ENCODE measurements around the gene NFKBIA. TPM values are rescaled to one million over a fixed set of nuclear protein-coding genes. Genes with fewer than 3 reads are reported as not detected.
"Not testable (repeated sequence)": the region's sequence is repeated elsewhere in the genome, so short reads cannot be mapped to it uniquely, and the experiment has no call there.

NFKBIA gene
- polyA plus RNA-seq, 6 donors from 2014 or later = 570 to 1,223 (median 765) TPM

GRCh38 chr14:35366521-35366976 is 38.0 kb downstream of the NFKBIA start:
- DNase-seq (no peak), ATAC-seq (ENCODE audit: low read depth in 2 of 2) (no peak)
- peaks cover 19 to 35% (median 22%) of the 10 kb centered on the region in 3 donors for H3K4me1 Mint-ChIP-seq
- H3K36me3 Mint-ChIP-seq = no peaks in the 10 kb centered on the region
- H3K9me3 Mint-ChIP-seq = peaks cover 0 to 10% (median 3%) of the 10 kb centered on the region in 7 donors
- no peaks in the 10 kb centered on the region for H3K27me3 Mint-ChIP-seq
- H3K27ac Mint-ChIP-seq = peak overlapping the region in 2 of 6 donors; percentile 64 to 69
- peak overlapping the region in 4 of 8 donors; percentile 6 to 76 (median 40) for H3K4me3 Mint-ChIP-seq

GRCh38 chr14:35366056-35366451 is 38.5 kb downstream of the NFKBIA start:
- no peak for DNase-seq
- Mint-ChIP-seq H3K36me3 (no peaks in the 10 kb centered on the region), H3K4me1 (peaks cover 19 to 35% (median 22%) of the 10 kb centered on the region in 3 donors), H3K9me3 (peaks cover 0 to 6% (median 2%) of the 10 kb centered on the region in 7 donors), H3K4me3 (peak overlapping the region in 1 of 8 donors; percentile 54), H3K27me3 (no peaks in the 10 kb centered on the region), H3K27ac (peak overlapping the region in 1 of 6 donors; percentile 79)
- no peak for ATAC-seq (ENCODE audit: low read depth in 2 of 2)

DNA sequence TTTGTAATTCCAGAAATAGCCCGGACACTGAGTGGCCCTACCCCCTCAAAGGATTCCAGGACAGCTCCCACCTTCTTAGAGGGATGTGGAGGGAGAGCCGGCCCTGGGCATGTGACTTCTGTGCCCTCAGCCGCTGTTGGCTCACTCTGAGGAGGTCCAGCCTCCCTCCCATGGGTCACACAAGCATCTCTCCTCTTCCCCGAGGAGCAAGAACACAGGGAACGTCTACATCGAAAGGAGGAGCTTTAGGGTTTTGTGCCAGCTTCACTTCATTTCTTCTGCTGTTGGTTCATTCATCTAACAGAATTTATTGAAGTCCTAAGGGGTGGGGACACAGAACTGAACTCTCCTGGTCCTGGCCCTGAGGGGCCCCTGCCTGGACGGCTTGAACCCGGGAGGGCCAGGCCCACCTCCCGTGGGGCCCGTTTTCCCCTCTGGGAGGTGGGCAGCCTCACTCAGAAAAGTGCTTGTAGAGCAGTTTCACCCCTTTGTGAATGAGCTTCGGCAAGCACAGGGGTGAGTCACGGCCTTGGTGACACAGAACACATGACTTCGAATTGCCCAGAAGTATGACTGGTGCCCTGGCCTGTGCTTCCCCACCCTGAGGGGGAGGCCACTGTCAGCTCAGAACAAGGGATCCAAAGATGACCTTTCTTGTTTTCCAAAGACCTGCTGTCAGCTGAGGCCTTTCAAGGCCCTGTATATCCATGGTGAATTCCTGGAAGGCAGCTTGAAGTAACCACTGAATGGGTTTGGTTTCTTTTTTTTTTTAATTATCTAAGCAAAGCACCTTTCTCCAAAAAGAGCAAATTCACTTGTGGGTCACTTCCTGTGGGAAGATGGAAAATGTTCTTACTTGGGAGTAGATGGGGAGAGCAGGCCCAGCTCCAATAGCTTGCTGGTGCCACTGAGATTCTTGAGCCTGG is 39.2 kb downstream of the NFKBIA start:
- Mint-ChIP-seq H3K9me3 (no peaks in the 10 kb centered on the region), H3K36me3 (no peaks in the 10 kb centered on the region), H3K27ac (peak overlapping the region in 2 of 6 donors; percentile 41 to 79), H3K4me1 (peaks cover 19 to 35% (median 22%) of the 10 kb centered on the region in 3 donors), H3K4me3 (no peak overlapping the region), H3K27me3 (no peaks in the 10 kb centered on the region)
- no peak for ATAC-seq (ENCODE audit: low read depth in 2 of 2)
- DNase-seq = no peak

- H3K9me3 Mint-ChIP-seq = no peaks in the 10 kb centered on the region
- H3K27me3 Mint-ChIP-seq = no peaks in the 10 kb centered on the region
- H3K27ac Mint-ChIP-seq = no peak overlapping the region
- H3K4me1 Mint-ChIP-seq = peaks cover 12 to 17% (median 16%) of the 10 kb centered on the region in 3 donors
- no peaks in the 10 kb centered on the region for H3K36me3 Mint-ChIP-seq
- ATAC-seq (ENCODE audit: low read depth in 2 of 2) (no peak), DNase-seq (no peak)
- H3K4me3 Mint-ChIP-seq = no peak overlapping the region
Observed at GRCh38 chr14:35362911-35363374, 41.6 kb downstream of the NFKBIA start.

DNA sequence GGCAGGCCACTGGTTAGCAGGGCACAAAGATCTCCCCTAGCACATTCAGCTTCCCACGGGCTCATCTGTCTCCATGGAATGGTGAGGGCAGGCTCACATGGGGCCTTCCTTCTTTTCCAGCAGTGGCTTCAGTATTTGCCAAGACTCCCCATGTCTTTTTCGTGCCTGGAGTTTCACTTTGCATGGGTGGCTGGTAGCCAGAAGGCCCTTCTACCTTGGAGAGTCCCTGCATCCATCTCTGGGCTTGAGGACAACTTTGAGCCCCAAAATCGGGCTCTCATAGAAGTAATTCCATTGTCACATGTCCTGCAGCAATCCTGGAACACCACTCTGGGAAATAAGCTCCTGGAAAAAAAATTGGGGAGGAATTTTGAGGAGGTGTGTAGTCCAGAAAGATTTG is 42.1 kb downstream of the NFKBIA start:
- H3K27ac Mint-ChIP-seq = no peak overlapping the region
- ATAC-seq (ENCODE audit: low read depth in 2 of 2) (no peak), DNase-seq (no peak)
- no peaks in the 10 kb centered on the region for H3K27me3 Mint-ChIP-seq
- H3K9me3 Mint-ChIP-seq = no peaks in the 10 kb centered on the region
- H3K4me1 Mint-ChIP-seq = peaks cover 9 to 12% (median 11%) of the 10 kb centered on the region in 3 donors
- no peak overlapping the region for H3K4me3 Mint-ChIP-seq
- no peaks in the 10 kb centered on the region for H3K36me3 Mint-ChIP-seq

DNA sequence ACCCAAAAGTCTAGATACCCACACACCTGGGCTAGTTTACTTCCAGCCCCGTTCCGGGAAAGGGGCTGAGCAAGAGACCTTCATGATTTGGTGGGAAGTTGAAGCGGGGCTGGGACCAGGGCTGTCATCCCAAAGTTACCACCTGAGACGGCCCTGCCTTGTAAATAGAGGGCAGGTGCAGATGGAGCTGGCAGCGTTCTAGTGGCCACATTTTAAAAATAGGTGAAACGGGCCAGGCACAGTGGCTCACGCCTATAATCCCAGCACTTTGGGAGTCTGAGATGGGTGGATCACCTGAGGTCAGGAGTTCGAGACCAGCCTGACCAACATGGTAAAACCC is 43.4 kb downstream of the NFKBIA start:
- H3K9me3 Mint-ChIP-seq = no peaks in the 10 kb centered on the region
- H3K27ac Mint-ChIP-seq = no peak overlapping the region

DNA sequence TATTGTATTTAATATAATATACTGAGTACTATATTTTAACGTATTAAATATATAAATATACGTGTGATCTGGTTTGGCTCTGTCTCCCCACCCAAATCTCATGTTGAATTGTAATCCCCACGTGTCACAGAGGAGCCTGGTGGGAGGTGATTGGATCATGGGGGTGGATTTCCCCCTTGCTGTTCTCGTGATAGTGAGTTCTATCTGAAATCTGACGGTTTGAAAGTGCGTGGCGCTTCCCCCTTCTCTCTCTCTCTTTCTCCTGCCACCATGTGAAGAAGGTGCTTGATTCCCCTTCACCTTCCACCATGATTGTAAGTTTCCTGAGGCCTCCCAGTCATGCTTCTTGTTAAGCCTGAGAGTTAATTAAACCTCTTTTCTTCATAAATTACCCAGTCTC is 44.9 kb downstream of the NFKBIA start:
- H3K27me3 Mint-ChIP-seq, H3K27ac Mint-ChIP-seq: not testable (repeated sequence)
- peak overlapping the region in 1 of 8 donors; percentile 47 for H3K4me3 Mint-ChIP-seq

More for the DNA sequence above, 43.4 kb downstream of the NFKBIA start:
- Mint-ChIP-seq H3K36me3 (no peaks in the 10 kb centered on the region), H3K27me3 (no peaks in the 10 kb centered on the region), H3K4me3 (no peak overlapping the region), H3K4me1 (no peaks in the 10 kb centered on the region)
- ATAC-seq (ENCODE audit: low read depth in 2 of 2) (no peak), DNase-seq (no peak)

DNA sequence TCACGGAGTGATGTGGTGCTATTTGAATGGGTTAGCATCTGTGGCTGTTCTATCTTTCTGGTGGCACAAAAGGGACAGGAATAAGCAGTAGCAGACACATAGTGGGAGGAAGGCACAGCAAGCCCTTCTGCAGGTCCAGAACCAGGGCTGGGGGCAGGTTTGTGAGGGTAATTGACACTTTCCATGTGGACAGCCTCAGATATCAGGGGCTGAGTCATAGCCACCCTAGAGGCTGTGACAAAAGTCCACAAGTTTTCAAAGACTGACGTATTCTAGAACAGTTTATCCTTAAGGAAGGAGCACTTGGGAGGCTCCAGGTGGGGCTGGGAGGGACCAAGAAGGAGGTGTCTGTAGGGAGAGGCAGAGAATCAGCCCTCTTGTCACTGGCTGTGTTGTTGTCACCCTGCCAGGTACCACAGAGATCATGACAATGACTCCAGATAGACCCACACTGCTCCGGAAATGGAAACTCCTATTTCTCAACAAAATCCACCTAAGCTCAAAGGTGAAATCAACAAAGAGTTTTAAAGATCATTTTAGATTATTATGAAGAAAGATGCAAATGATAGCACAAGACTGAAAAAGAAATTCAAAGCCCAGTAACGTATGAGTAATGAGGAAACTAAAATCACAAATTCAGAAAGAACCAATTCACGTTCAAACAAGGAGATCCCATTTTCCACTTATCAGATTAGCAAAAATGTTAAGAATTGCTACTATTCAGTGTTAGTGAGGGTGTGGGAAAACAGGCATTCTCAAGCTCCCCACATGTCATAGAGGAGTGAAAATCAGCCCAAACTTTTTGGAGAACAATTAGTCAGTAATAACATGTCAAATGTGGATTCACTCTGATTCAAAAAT is 48.3 kb downstream of the NFKBIA start:
- Mint-ChIP-seq H3K9me3 (no peaks in the 10 kb centered on the region), H3K27me3 (peaks cover 0 to 8% (median 6%) of the 10 kb centered on the region in 3 donors), H3K4me3 (no peak overlapping the region), H3K4me1 (peaks cover 8 to 14% (median 11%) of the 10 kb centered on the region in 3 donors), H3K36me3 (no peaks in the 10 kb centered on the region), H3K27ac (peak overlapping the region in 2 of 6 donors; percentile 22 to 34)
- no peak for ATAC-seq (ENCODE audit: low read depth in 2 of 2)
- DNase-seq = no peak

More for the DNA sequence above, 44.9 kb downstream of the NFKBIA start:
- H3K4me1 Mint-ChIP-seq; DNase-seq; H3K9me3 Mint-ChIP-seq; H3K36me3 Mint-ChIP-seq; ATAC-seq (ENCODE audit: low read depth in 2 of 2): not testable (repeated sequence)

DNA sequence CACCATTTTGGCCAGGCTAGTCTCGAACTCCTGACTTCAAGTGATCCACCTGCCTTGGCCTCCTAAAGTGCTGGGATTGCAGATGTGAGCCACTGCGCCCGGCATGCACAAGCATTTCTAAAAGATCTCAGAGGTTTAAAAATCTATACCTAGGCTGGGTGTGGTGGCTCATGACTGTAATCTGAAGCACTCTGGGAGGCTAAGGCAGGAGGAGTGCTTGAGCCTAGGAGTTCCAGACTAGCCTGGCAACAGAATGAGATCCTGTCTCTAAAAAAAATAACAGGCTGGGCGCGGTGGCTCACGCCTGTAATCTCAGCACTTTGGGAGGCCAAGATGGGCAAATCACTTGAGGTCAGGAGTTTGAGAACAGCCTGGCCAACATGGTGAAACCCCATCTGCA is 49.3 kb downstream of the NFKBIA start:
- peaks cover 8 to 14% (median 11%) of the 10 kb centered on the region in 3 donors for H3K4me1 Mint-ChIP-seq
- H3K36me3 Mint-ChIP-seq; DNase-seq; H3K4me3 Mint-ChIP-seq; H3K9me3 Mint-ChIP-seq; ATAC-seq (ENCODE audit: low read depth in 2 of 2); H3K27me3 Mint-ChIP-seq: not testable (repeated sequence)
- H3K27ac Mint-ChIP-seq = peak overlapping the region in 1 of 6 donors; percentile 22

GRCh38 chr14:35353409-35354172 is 51.0 kb downstream of the NFKBIA start:
- Mint-ChIP-seq H3K4me3 (no peak overlapping the region), H3K36me3 (no peaks in the 10 kb centered on the region), H3K27ac (no peak overlapping the region), H3K27me3 (peaks cover 0 to 10% (median 8%) of the 10 kb centered on the region in 3 donors), H3K4me1 (peaks cover 11 to 14% (median 14%) of the 10 kb centered on the region in 3 donors), H3K9me3 (no peaks in the 10 kb centered on the region)
- DNase-seq (no peak), ATAC-seq (ENCODE audit: low read depth in 2 of 2) (no peak)

- ATAC-seq (ENCODE audit: low read depth in 2 of 2) (no peak), DNase-seq (no peak)
- no peaks in the 10 kb centered on the region for H3K9me3 Mint-ChIP-seq
- no peaks in the 10 kb centered on the region for H3K36me3 Mint-ChIP-seq
- no peak overlapping the region for H3K4me3 Mint-ChIP-seq
- H3K27me3 Mint-ChIP-seq = peaks cover 0 to 10% (median 8%) of the 10 kb centered on the region in 3 donors
- peak overlapping the region in 2 of 6 donors; percentile 7 to 10 for H3K27ac Mint-ChIP-seq
- peaks cover 18 to 22% (median 18%) of the 10 kb centered on the region in 3 donors for H3K4me1 Mint-ChIP-seq
Observed at GRCh38 chr14:35352274-35353233, 52.0 kb downstream of the NFKBIA start.

GRCh38 chr14:35351897-35352273 is 52.7 kb downstream of the NFKBIA start:
- Mint-ChIP-seq H3K4me1 (peaks cover 18 to 23% (median 22%) of the 10 kb centered on the region in 3 donors), H3K36me3 (no peaks in the 10 kb centered on the region), H3K9me3 (no peaks in the 10 kb centered on the region), H3K4me3 (peak overlapping the region in 2 of 8 donors; percentile 21 to 37), H3K27me3 (peaks cover 0 to 10% (median 8%) of the 10 kb centered on the region in 3 donors), H3K27ac (peak overlapping the region in 1 of 6 donors; percentile 85)
- no peak for DNase-seq
- no peak for ATAC-seq (ENCODE audit: low read depth in 2 of 2)
